Kidney capillary endothelial cell (primary cell): ENCODE data around the gene DHRS2.
"Not testable (repeated sequence)": the region's sequence is repeated elsewhere in the genome, so short reads cannot be mapped to it uniquely, and the experiment has no call there.

Experiments
- DNase-seq: peaks from one replicate; pipeline ENCODE4 v3.0.0-alpha.2; 2018; ENCODE audit warnings: low spot score

Gene DHRS2

DNA sequence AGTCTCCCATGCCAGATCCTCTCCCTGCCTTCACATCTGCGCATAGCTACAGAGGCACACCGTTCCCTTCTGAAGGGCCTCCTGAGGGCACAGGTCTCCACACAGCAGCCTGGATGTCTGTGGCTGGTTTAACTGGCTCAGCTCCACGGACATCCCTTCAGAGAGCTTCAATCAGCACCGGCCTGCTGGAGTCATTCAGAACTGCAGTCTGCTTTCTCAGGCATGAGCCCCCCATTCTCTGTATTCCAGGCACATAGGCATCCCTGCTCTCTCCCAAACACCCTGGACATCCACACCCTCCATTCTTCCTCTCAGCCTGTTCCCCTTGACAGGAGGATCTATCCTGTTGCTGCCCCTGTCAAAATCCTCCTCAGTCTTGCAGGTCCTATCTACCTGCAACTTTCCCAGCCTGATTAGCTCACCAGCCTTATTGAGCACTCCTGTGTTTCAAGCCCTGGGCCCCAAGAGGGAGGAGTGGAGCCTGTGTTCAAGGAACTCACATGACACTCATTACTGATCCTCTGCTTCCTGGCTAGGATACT is 2.9 kb upstream of the DHRS2 start:
- DNase-seq = no peak

DNA sequence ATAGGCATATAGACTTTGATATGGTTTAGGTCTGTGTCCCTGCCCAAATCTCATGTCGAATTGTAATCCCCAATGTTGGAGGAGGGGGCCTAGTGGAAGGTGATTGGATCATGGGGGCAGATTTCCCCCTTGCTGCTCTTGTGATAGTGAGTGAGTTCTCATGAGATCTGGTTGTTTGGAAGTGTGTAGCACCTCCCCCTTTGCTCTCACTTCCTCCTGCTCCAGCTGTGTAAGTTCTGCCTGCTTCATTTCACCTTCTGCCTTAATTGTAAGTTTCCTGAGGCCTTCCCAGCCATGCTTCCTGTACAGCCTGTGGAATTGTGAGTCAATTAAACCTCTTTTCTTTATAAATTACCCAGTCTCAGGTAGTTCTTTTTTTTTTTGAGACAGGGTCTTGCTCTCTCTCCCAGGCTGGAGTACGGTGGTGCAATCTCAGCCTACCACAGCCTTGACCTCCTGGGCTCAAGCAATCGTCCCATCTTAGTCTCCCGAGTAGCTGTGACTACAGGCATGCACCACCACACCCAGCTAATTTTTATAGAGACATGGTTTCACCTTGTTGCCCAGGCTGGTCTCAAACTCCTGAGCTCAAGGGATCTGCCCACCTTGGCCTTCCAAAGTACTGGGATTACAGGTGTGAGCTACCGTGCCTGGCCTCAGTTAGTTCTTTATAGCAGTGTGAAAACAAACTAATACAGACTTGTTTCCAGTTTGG is 1.3 kb upstream of the DHRS2 start:
- DNase-seq = not testable (repeated sequence)

DNA sequence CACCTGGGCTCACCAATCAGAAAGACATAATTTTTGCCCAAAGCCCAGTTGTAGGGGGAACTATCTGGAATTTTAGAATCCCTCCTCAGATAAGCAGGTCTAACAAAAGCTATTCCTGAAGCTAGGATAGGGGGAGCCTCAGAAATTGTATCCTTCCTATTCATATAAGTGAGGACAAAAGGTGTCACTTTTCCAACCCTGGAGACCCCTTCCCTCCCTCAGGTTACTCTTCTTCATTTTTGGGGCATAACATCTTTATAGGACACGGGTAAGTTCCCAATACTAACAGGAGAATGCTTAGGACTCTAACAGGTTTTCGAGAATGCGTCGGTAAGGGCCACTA is 1.1 kb downstream of the DHRS2 start:
- DNase-seq = not testable (repeated sequence)

DNA sequence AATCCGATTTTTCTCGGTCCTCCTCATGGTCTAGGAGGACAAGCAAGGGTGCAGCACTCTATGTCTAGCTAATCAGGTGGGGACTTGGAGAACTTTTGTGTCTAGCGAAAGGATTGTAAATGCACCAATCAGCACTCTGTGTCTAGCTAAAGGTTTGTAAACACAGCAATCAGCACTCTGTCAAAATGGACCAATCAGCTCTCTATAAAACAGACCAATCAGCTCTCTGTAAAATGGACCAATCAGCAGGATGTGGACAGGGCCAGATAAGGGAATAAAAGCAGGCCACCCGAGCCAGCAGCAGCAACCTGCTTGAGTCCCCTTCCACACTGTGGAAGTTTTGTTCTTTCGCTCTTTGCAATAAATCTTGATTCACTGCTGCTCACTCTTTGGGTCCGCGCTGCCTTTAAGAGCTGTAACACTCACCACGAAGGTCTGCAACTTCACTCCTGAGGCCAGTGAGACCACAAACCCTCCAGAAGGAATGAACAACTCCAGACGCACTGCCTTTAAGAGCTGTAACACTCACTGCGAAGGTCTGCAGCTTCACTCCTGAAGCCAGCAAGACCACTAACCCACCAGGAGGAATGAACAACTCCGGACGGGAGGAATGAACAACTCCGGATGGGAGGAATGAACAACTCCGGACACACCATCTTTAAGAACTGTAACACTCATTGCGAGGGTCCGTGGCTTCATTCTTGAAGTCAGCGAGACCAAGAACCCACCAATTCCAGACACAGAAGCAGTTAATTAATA is 1.7 kb downstream of the DHRS2 start:
- DNase-seq = not testable (repeated sequence)

DNA sequence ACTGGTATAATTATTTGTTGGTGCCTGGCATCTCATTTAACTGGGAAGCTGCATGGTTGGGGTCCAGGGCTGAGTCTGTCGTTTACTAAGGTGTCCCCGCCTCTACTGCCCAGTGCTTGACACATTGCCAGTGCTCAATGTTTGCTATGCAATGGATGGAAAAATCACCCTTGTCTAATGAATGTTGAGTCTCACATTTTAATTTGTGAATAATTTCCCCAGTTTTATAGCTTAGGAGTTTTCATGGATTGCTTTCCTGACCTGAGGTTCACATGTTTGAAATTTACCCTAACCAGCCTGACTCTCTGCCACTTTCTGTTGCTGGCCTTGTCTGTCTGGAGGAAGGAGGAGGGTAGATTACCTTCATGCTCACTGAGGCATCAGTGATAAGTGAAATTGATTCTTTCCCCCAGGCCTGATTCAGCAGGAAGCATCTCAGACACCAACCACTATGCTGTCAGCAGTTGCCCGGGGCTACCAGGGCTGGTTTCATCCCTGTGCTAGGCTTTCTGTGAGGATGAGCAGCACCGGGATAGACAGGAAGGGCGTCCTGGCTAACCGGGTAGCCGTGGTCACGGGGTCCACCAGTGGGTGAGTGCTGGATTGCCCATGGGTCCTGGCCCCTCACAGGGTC is 2.4 kb downstream of the DHRS2 start:
- DNase-seq = no peak

DNA sequence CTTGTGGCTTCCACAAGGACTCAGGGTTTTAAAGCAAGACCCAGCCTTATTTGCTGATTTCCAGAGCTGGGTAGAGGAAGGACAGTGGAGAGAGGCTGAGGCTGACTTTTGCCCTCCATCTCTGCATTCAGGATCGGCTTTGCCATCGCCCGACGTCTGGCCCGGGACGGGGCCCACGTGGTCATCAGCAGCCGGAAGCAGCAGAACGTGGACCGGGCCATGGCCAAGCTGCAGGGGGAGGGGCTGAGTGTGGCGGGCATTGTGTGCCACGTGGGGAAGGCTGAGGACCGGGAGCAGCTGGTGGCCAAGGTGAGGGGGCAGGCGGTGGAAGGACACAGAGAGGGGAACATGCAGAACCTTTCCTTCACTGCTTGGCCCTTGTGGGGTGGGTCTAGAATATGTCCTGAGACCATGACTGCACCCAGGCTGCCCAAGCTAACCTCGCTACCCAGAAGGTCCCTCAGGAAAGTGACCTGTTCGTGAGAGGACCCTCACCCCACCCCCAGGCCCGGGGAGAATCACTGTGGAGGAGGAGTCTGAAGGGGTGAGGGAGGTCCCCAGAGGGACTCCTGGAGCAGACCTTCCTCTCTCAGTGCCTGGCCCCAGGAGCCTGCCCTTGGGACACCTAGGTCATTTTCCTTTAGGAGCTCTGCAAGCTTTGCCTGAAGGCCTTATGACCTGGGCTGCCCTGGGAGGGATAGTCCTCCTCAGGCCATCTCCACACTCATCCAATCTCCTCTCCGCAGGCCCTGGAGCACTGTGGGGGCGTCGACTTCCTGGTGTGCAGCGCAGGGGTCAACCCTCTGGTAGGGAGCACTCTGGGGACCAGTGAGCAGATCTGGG is 3.1 kb downstream of the DHRS2 start:
- no peak for DNase-seq

GRCh38 chr14:23639891-23640523 is 3.8 kb downstream of the DHRS2 start:
- no peak for DNase-seq

DNA sequence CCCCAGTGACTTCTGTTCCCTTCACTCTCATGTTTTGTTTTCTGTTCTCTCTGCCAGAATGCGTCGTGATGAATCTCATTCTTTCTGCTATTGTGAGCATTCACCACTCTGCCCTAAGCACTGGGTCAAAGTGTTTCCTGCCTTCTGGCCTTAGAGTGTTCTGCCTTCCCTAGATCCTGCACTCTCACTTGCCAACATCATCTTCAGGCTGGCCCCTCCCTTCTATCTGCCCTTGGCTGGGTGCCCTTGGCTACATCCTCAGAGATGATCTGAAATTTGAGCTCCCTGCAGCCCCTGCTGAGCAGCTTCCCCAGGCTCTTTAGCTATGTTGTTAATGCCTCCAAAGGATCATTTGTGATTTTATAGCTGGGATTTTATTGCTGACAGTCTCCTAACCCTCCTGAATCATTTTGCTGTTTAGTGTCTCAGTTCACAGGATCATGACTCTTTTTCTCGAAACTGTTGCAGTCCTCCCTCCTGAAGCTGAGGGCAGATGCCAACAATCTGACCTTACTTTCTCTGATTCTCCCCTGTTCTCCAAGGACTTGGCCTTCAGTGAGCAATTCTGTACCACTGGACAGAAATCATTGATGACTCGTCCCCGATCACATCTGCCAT is 4.5 kb downstream of the DHRS2 start:
- no peak for DNase-seq

- no peak for DNase-seq
Observed at GRCh38 chr14:23641180-23641914, 5.2 kb downstream of the DHRS2 start.

- no peak for DNase-seq
Observed at GRCh38 chr14:23641915-23642588, 5.9 kb downstream of the DHRS2 start.

DNA sequence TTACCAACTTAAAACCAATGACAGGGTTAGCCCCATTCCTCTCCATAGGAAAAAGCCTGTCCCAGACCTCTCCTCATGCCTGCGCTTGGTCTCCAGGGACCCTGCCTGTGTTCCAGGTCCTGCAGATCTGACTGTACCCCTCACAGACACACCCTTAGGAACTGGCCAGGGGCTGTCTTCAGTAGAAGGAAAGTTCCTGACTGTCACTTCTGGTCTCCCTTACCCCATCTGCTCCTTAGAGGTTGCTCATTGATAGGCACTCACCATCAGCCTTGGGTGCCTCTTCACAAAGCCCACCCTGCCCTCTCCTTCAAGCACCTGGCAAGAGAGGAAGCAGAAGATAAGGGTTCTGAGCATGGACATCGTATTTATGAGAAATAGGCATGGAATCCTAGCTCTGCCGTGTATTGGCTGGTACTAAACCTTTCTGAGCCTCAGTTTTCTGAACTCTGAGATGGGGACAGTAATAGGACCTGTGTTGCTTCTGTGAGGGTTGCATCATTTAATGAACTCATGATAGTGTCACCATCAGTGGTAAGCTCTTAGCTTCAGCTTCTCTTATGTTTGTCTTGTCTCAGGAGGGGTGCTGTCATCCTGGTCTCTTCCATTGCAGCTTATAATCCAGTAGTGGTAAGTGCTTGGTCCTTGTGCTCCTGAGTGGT is 7.5 kb downstream of the DHRS2 start:
- DNase-seq = no peak

GRCh38 chr14:23644195-23644918 is 8.2 kb downstream of the DHRS2 start:
- no peak for DNase-seq

DNA sequence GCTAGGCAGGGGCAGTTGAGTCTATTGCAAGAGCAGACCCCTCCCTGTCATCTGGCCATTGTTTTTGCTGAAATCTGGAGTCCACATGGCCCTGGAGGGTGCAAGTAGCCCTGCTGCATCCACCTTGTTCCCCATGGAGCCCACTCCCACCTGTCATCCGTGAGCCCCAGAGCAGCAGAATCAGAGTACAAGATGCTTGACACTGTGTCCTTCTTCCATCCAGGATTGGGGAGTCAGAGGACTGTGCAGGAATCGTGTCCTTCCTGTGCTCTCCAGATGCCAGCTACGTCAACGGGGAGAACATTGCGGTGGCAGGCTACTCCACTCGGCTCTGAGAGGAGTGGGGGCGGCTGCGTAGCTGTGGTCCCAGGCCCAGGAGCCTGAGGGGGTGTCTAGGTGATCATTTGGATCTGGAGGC is 8.8 kb downstream of the DHRS2 start:
- DNase-seq = no peak

GRCh38 chr14:23645504-23645811 is 9.3 kb downstream of the DHRS2 start:
- DNase-seq = no peak

DNA sequence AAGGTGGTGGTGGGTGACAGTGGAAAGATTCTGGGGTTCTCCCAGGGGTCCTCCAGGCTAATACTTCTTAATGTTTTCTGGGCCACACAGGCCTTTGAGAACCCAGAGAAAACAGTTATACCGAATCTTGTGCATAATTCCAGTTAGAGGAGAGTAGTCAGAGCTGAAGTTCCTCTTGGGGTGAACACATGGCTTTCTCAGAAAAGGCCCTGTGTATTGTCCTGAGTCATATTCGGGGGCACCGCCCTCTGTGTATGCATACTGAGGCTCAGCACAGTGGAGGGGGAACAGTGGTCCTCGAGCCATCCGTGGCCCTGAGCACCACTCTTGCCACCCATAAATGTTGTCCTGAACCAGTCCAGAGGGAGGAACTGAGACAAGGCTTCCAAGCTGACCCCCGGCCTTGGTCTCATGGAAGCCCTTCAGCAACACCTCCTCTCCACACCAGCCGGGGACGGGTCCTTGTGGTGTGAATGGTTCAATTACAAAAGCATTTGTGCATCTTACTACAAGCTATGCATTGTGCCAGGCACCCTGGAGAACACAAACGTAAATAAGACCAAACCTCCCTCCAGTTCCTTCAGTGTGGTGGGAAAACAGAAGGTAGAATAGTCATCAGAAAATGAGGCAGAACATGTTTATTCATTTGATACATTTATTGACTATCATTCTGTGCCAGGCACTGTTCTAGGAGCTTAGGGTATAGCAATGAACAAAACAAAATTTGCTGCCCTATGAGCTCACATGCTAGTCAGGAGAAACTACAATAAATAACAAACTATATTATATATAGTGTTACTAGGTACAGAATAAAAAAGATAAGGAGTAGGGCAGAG is 9.9 kb downstream of the DHRS2 start:
- no peak for DNase-seq

DNA sequence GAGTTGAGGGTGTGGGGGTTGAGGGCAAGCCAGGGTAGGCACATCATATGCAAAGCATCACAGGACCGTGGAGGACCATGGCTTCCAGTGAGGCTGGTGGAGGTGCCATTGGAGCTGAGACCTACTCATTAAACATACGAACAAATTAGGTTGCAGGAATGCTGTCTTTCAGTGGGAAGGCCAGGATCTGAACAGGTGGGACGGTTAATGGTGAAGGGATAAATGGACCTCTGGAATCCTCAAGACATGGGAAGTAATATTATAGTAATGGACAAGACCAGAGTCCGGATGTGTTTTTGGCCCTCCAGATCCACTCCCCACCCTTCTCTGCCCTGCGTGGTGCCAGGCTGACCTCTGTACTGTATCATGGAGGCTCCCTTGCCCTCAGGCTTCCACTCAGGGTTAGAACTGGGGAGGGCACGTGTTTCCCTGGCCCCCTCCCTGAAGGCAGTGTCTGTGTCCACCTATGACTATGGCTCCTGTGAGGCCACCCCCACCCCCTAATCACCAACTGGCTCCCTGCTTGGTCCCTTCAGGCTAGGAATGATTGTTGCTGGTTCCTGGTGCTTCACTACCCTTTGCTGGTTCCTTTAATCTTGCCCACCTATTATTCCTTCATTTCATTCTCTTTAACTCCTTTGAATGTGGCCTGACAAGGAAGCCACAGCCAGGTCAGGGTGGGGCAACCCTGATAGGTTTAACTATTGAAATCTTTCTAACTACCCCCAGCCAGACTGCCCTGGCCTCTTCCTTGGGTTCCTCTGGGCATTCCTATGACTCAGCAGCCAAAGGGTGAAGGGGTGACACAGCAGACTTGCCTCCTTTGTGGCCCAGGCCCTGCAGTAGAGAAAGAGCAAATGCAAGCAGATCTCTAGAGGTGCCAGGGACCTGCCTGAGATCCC is 10.7 kb downstream of the DHRS2 start:
- DNase-seq = no peak

DNA sequence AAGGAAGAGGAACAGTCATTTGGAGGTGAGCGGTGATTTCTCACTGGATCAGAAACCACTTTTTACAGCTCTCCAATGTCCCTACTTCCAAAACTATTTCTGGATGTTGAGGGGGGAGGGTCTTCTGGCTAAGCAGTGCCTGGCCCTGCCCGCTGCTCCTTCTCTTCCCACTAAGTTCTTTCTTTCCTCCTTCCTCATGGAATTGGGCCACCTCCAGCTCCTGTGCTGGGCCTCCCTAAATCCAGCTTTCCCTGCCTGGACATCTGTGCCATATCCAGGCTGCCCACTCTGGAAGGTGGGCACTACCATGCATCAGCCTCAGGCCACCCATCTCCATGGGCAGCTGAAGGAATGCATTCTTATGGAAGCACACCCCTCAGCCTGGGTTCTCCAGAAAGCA is 11.5 kb downstream of the DHRS2 start:
- DNase-seq = no peak
